Measurements from ENCODE around the gene ACO1. TPM values are rescaled to one million over a fixed set of nuclear protein-coding genes. Genes with fewer than 3 reads are reported as not detected.

ACO1 gene
- total and polyA plus RNA-seq, 12 donors = 7.1 to 77.6 (median 65.1) TPM

GRCh38 chr9:32497921-32498320, 113.5 kb downstream of the ACO1 start:
- intact Hi-C loops (cut with DNase I) = loop anchor here in 1 of 10 donors (10.0 kb wide), 1 partner anchor 63 kb away; no protein-coding TSS in a partner anchor
- Histone ChIP-seq H3K27ac (no peak overlapping the region), H3K36me3 (peaks cover 0 to 90% (median 16%) of the 10 kb centered on the region in 9 donors), H3K9me3 (peaks cover 0 to 3% (median 0%) of the 10 kb centered on the region in 11 donors), H3K4me3 (no peak overlapping the region), H3K4me1 (no peaks in the 10 kb centered on the region), H3K27me3 (no peaks in the 10 kb centered on the region)
- DNase-seq = no peak
- TF ChIP-seq CTCF (IDR thresholded peaks at IDR 0.05) = no peak
- ATAC-seq = no peak

DNA sequence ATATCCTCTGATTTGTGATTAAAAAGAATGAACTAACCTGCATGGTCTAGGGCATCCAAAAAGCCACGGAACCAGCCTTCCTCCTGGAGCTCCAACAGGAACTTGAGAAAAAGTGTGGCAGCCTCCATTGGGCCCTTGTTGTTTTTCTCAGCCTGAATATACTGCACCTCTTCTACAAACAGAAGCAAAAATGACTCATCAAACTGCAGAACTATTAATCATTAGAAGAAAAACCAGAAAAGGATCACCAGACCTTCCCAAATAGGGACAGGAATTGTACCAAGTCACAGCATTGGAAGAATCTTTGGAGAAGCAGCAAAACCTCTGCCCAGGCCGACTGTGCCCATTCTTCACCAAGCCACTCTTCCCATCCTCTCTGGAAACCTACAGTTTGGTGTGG, 116.3 kb downstream of the ACO1 start:
- Histone ChIP-seq H3K9me3 (peaks cover 0 to 3% (median 0%) of the 10 kb centered on the region in 11 donors), H3K27ac (no peak overlapping the region), H3K36me3 (peaks cover 0 to 63% (median 16%) of the 10 kb centered on the region in 9 donors), H3K27me3 (no peaks in the 10 kb centered on the region), H3K4me3 (no peak overlapping the region), H3K4me1 (no peaks in the 10 kb centered on the region)
- no peak for TF ChIP-seq CTCF (IDR thresholded peaks at IDR 0.05)
- DNase-seq (no peak), ATAC-seq (no peak)
- 63 to 91% methylated on average over 2 of the region's 2 CpGs for WGBS, 2 donors
- intact Hi-C loops (cut with DNase I) = no loop called here

GRCh38 chr9:32501868-32502267, 117.4 kb downstream of the ACO1 start:
- ATAC-seq = no peak
- Histone ChIP-seq H3K9me3 (peaks cover 0 to 3% (median 0%) of the 10 kb centered on the region in 11 donors), H3K36me3 (peaks cover 0 to 52% (median 9%) of the 10 kb centered on the region in 9 donors), H3K27me3 (no peaks in the 10 kb centered on the region), H3K27ac (no peak overlapping the region), H3K4me3 (no peak overlapping the region), H3K4me1 (peaks cover 0 to 8% (median 0%) of the 10 kb centered on the region in 9 donors)
- intact Hi-C loops (cut with DNase I) = no loop called here
- WGBS, 2 donors = 85 to 87% methylated on average over 1 of the region's 1 CpG
- no peak for TF ChIP-seq CTCF (IDR thresholded peaks at IDR 0.05)
- DNase-seq = no peak

DNA sequence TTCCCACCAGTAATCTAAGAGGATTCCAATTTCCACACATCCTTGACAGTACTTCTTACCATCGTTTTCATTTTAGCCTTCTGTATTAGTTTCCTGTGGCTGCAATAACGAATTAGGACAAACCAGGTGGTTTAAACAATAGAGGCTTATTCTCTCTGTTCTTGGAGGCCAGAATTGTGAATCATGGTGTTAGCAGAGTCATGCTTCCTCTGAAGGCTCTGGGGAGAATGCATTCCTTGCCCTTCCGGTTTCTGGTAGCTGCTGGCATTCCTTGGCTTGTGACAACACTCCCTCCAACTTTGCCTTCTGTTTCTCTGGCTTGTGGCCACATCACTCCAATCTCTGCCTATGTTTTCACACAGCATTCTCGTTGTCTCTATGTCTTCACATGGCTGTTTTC, 118.0 kb downstream of the ACO1 start:
- DNase-seq (no peak), ATAC-seq (peak in 1 of 8 donors; percentile 73)
- H3K27me3 ChIP-seq = no peaks in the 10 kb centered on the region
- peaks cover 0 to 3% (median 0%) of the 10 kb centered on the region in 11 donors for H3K9me3 ChIP-seq
- no peak for TF ChIP-seq CTCF (IDR thresholded peaks at IDR 0.05)
- no peak overlapping the region for H3K4me3 ChIP-seq
- intact Hi-C loops (cut with DNase I) = no loop called here
- peaks cover 0 to 48% (median 8%) of the 10 kb centered on the region in 9 donors for H3K36me3 ChIP-seq
- WGBS, 2 donors = 49 to 60% methylated on average over 4 of the region's 4 CpGs
- H3K4me1 ChIP-seq = peaks cover 0 to 11% (median 0%) of the 10 kb centered on the region in 9 donors
- no peak overlapping the region for H3K27ac ChIP-seq

All from heart right ventricle (tissue), 16 donors.